Activated CD8-positive, alpha-beta memory T cell treated with anti-CD3 and anti-CD28 coated beads for 48 hours (primary cell): Measurements from ENCODE around the gene SHB.
"Not testable (repeated sequence)": the region's sequence is repeated elsewhere in the genome, so short reads cannot be mapped to it uniquely, and the experiment has no call there.

Experiments used
- DNase-seq, 3 experiments: peaks; one replicate each; pipeline ENCODE4 v3.0.0-alpha.2; 2020; ENCODE audit warnings: low read depth in 2 of 3, low spot score in 2 of 3

Gene SHB

GRCh38 chr9:37905776-37906175, 163.3 kb downstream of the SHB start:
- DNase-seq: no peak

- DNase-seq: no peak
Observed at GRCh38 chr9:37905131-37905505, 163.9 kb downstream of the SHB start.

- DNase-seq: no peak
Observed at GRCh38 chr9:37904445-37905130, 164.4 kb downstream of the SHB start.

- peak; percentile 83 to 98 (median 97) for DNase-seq
Observed at GRCh38 chr9:37903647-37904444, 165.2 kb downstream of the SHB start, which contains the start of gene SLC25A51. TSS of gene SLC25A51 (minus strand) at chr9:37904127. CDS start at chr9:37888550, 15,577 bp downstream.

- no peak for DNase-seq
Observed at GRCh38 chr9:37902796-37903646, 166.0 kb downstream of the SHB start.

- DNase-seq: no peak
Observed at GRCh38 chr9:37902131-37902530, 166.9 kb downstream of the SHB start.

GRCh38 chr9:37899041-37899440, 170.0 kb downstream of the SHB start:
- no peak for DNase-seq

- DNase-seq: no peak
Observed at GRCh38 chr9:37897665-37898064, 171.4 kb downstream of the SHB start.

- DNase-seq: no peak
Observed at GRCh38 chr9:37892063-37892462, 177.0 kb downstream of the SHB start.

GRCh38 chr9:37891042-37891441, 178.0 kb downstream of the SHB start:
- DNase-seq: not testable (repeated sequence)

GRCh38 chr9:37889536-37889935, 179.5 kb downstream of the SHB start:
- no peak for DNase-seq

GRCh38 chr9:37887977-37888583, 180.9 kb downstream of the SHB start:
- DNase-seq: not testable (repeated sequence)

GRCh38 chr9:37880916-37881479, 188.0 kb downstream of the SHB start:
- no peak for DNase-seq

- DNase-seq: no peak
Observed at GRCh38 chr9:37876376-37876775, 192.7 kb downstream of the SHB start.

- no peak for DNase-seq
Observed at GRCh38 chr9:37873955-37874354, 195.1 kb downstream of the SHB start.

- DNase-seq: no peak
Observed at GRCh38 chr9:37870799-37871176, 198.2 kb downstream of the SHB start.

- DNase-seq: no peak
Observed at GRCh38 chr9:37870081-37870798, 198.8 kb downstream of the SHB start.
